Measurements from ENCODE around the gene STON2. TPM values are rescaled to one million over a fixed set of nuclear protein-coding genes. Genes with fewer than 3 reads are reported as not detected.
A peak's percentile ranks its signal among the peaks of the same experiment; 100 is the strongest.

STON2 gene
- total RNA-seq, 1 donor from 2014 or later: 47.4 TPM

- DNase-seq (ENCODE audit: low read depth) (peak; percentile 54), FAIRE-seq (no peak)
- Histone ChIP-seq H3K27me3 (ENCODE audit: control insufficient read depth, insufficient read depth, low read length) (no peaks in the 10 kb centered on the region), H3K4me3 (ENCODE audit: low read depth, low read length) (no peak overlapping the region), H3K36me3 (ENCODE audit: control insufficient read depth, insufficient read depth, low read length) (peaks cover 4% of the 10 kb centered on the region)
- no peak for TF ChIP-seq CTCF (IDR thresholded peaks at IDR 0.05; ENCODE audit: insufficient read depth, low read length, severe bottlenecking)
These were observed 86.9 kb downstream of the STON2 start for GRCh38 chr14:81313200-81313599.

GRCh38 chr14:81312289-81312876 lies 87.7 kb downstream of the STON2 start:
- no peak for DNase-seq (ENCODE audit: low read depth)
- no peak for TF ChIP-seq CTCF (IDR thresholded peaks at IDR 0.05; ENCODE audit: insufficient read depth, low read length, severe bottlenecking)
- H3K36me3 ChIP-seq (ENCODE audit: control insufficient read depth, insufficient read depth, low read length): peaks cover 3% of the 10 kb centered on the region
- no peak overlapping the region for H3K4me3 ChIP-seq (ENCODE audit: low read depth, low read length)
- no peaks in the 10 kb centered on the region for H3K27me3 ChIP-seq (ENCODE audit: control insufficient read depth, insufficient read depth, low read length)
- no peak for FAIRE-seq

- peak; percentile 95 for DNase-seq (ENCODE audit: low read depth)
These were observed 88.3 kb downstream of the STON2 start for GRCh38 chr14:81311778-81312177.

GRCh38 chr14:81311141-81311540 lies 89.0 kb downstream of the STON2 start:
- no peak for DNase-seq (ENCODE audit: low read depth)
- Histone ChIP-seq H3K36me3 (ENCODE audit: control insufficient read depth, insufficient read depth, low read length) (peaks cover 10% of the 10 kb centered on the region), H3K27me3 (ENCODE audit: control insufficient read depth, insufficient read depth, low read length) (no peaks in the 10 kb centered on the region), H3K4me3 (ENCODE audit: low read depth, low read length) (no peak overlapping the region)
- no peak for FAIRE-seq
- TF ChIP-seq CTCF (IDR thresholded peaks at IDR 0.05; ENCODE audit: insufficient read depth, low read length, severe bottlenecking): no peak

More at GRCh38 chr14:81311778-81312177, 88.3 kb downstream of the STON2 start:
- no peak overlapping the region for H3K4me3 ChIP-seq (ENCODE audit: low read depth, low read length)
- H3K27me3 ChIP-seq (ENCODE audit: control insufficient read depth, insufficient read depth, low read length): no peaks in the 10 kb centered on the region
- TF ChIP-seq CTCF (IDR thresholded peaks at IDR 0.05; ENCODE audit: insufficient read depth, low read length, severe bottlenecking): no peak
- peaks cover 6% of the 10 kb centered on the region for H3K36me3 ChIP-seq (ENCODE audit: control insufficient read depth, insufficient read depth, low read length)
- peak; percentile 97 for FAIRE-seq

GRCh38 chr14:81310606-81311005 lies 89.5 kb downstream of the STON2 start:
- Histone ChIP-seq H3K36me3 (ENCODE audit: control insufficient read depth, insufficient read depth, low read length) (peaks cover 10% of the 10 kb centered on the region), H3K27me3 (ENCODE audit: control insufficient read depth, insufficient read depth, low read length) (no peaks in the 10 kb centered on the region), H3K4me3 (ENCODE audit: low read depth, low read length) (no peak overlapping the region)
- no peak for FAIRE-seq
- no peak for TF ChIP-seq CTCF (IDR thresholded peaks at IDR 0.05; ENCODE audit: insufficient read depth, low read length, severe bottlenecking)
- no peak for DNase-seq (ENCODE audit: low read depth)

- FAIRE-seq (no peak), DNase-seq (ENCODE audit: low read depth) (no peak)
- no peaks in the 10 kb centered on the region for H3K27me3 ChIP-seq (ENCODE audit: control insufficient read depth, insufficient read depth, low read length)
- TF ChIP-seq CTCF (IDR thresholded peaks at IDR 0.05; ENCODE audit: insufficient read depth, low read length, severe bottlenecking): no peak
- H3K36me3 ChIP-seq (ENCODE audit: control insufficient read depth, insufficient read depth, low read length): peaks cover 10% of the 10 kb centered on the region
- H3K4me3 ChIP-seq (ENCODE audit: low read depth, low read length): no peak overlapping the region
These were observed 90.6 kb downstream of the STON2 start for GRCh38 chr14:81309511-81309910.

All from bronchial epithelial cell (primary cell).